ENCODE measurements around the gene ETV3L.

ETV3L gene

GRCh38 chr1:157099633-157100009 is at the start of gene ETV3L:
Gene ETV3L, minus strand, starts transcription at chr1:157099808. Its CDS starts 285 bp downstream, at chr1:157099523.
- no peak for DNase-seq

GRCh38 chr1:157147906-157148700 is 48.5 kb upstream of the ETV3L start:
- DNase-seq, result no peak

GRCh38 chr1:157147037-157147436 is 47.4 kb upstream of the ETV3L start:
- DNase-seq, result no peak

GRCh38 chr1:157146244-157146643 is 46.6 kb upstream of the ETV3L start:
- DNase-seq, result no peak

GRCh38 chr1:157145076-157145475 is 45.5 kb upstream of the ETV3L start:
- DNase-seq, result no peak

- no peak for DNase-seq
Measured at GRCh38 chr1:157144509-157144908, 44.9 kb upstream of the ETV3L start.

- DNase-seq, result no peak
Measured at GRCh38 chr1:157142765-157143423, 43.3 kb upstream of the ETV3L start.

- no peak for DNase-seq
Measured at GRCh38 chr1:157142201-157142600, 42.6 kb upstream of the ETV3L start.

GRCh38 chr1:157141212-157141855 is 41.7 kb upstream of the ETV3L start:
- no peak for DNase-seq

- DNase-seq, result no peak
Measured at GRCh38 chr1:157140063-157140588, 40.5 kb upstream of the ETV3L start.

- DNase-seq, result no peak
Measured at GRCh38 chr1:157139052-157139715, 39.6 kb upstream of the ETV3L start.

- DNase-seq, result peak; percentile 88
Measured at GRCh38 chr1:157138220-157139051, 38.8 kb upstream of the ETV3L start, which contains the start of gene ETV3. Gene ETV3, minus strand, starts transcription at chr1:157138395. Its CDS starts 2,043 bp downstream, at chr1:157136352.

- no peak for DNase-seq
Measured at GRCh38 chr1:157137408-157138219, 38.0 kb upstream of the ETV3L start.

- no peak for DNase-seq
Measured at GRCh38 chr1:157137046-157137407, 37.4 kb upstream of the ETV3L start.

- DNase-seq, result no peak
Measured at GRCh38 chr1:157136133-157136532, 36.5 kb upstream of the ETV3L start.

GRCh38 chr1:157135646-157136045 is 36.0 kb upstream of the ETV3L start:
- DNase-seq, result no peak

- no peak for DNase-seq
Measured at GRCh38 chr1:157135070-157135469, 35.5 kb upstream of the ETV3L start.

- DNase-seq, result no peak
Measured at GRCh38 chr1:157134442-157134841, 34.8 kb upstream of the ETV3L start.

- DNase-seq, result no peak
Measured at GRCh38 chr1:157133426-157133825, 33.8 kb upstream of the ETV3L start.

- DNase-seq, result no peak
Measured at GRCh38 chr1:157132616-157133167, 33.1 kb upstream of the ETV3L start.

GRCh38 chr1:157132111-157132510 is 32.5 kb upstream of the ETV3L start:
- no peak for DNase-seq

All from activated T-cell treated with anti-CD3 and anti-CD28 coated beads, Interleukin-2, amount 50 U/mL, for 1 hour (primary cell).